WTC11 (cell line): ENCODE measurements around the gene PPP5C. TPM values are rescaled to one million over a fixed set of nuclear protein-coding genes. Genes with fewer than 3 reads are reported as not detected.

Experiments used
- ATAC-seq: fragments of 200-7000 bp; cut with Tn5 transposase; 2 replicates; pipeline ENCODE4 v1.10.0; 2021; ENCODE audit warnings: mild to moderate bottlenecking, moderate library complexity
- CTCF ChIA-PET: fragments of 300-600 bp; sonication (Branson Sonifier 250); formaldehyde crosslinking; loops from one replicate; lab custom pipeline; 2021; ENCODE audit warnings: antibody characterized with exemption; lab: Charles Lee
- POLR2A ChIA-PET: fragments of 350-600 bp; sonication (Branson Sonifier 250); formaldehyde crosslinking; loops from one replicate; lab custom pipeline; 2021; ENCODE audit warnings: antibody characterized with exemption; lab: Charles Lee
- DNase-seq: peaks from one replicate; pipeline ENCODE4 v3.0.0; 2021; ENCODE audit warnings: low spot score
- H3K27ac Mint-ChIP-seq: 2 replicates; pipeline ENCODE4 v1.8.0; 2021; ENCODE audit warnings: mixed read lengths
- H3K27me3 Mint-ChIP-seq: 2 replicates; pipeline ENCODE4 v1.8.0; 2021; ENCODE audit warnings: low read depth, mild to moderate bottlenecking, moderate library complexity, mixed read lengths
- H3K36me3 Mint-ChIP-seq: 2 replicates; pipeline ENCODE4 v1.8.0; 2021; ENCODE audit warnings: mixed read lengths
- H3K4me1 Mint-ChIP-seq: 2 replicates; pipeline ENCODE4 v1.8.0; 2022; ENCODE audit warnings: mixed read lengths
- H3K4me3 Mint-ChIP-seq: 2 replicates; pipeline ENCODE4 v1.8.0; 2021; ENCODE audit warnings: mild to moderate bottlenecking, moderate library complexity, mixed read lengths
- H3K9me3 Mint-ChIP-seq: 2 replicates; pipeline ENCODE4 v1.8.0; 2021; ENCODE audit warnings: mixed read lengths
- EMX1 ChIP-seq: fragments of 250-450 bp; sonication (Bioruptor Pico); IDR thresholded peaks from 2 replicates; pipeline ENCODE4 v1.8.0; 2021; ENCODE audit warnings: mild to moderate bottlenecking
- FOXK1 ChIP-seq: sonication (generic); formaldehyde crosslinking; IDR thresholded peaks from 2 replicates; pipeline ENCODE4 v1.8.0; 2022; ENCODE audit warnings: mild to moderate bottlenecking, moderate library complexity, missing genetic modification reagents
- IRF2 ChIP-seq: sonication (generic); formaldehyde crosslinking; IDR thresholded peaks from 2 replicates; pipeline ENCODE4 v1.8.0; 2022; ENCODE audit warnings: low read depth, missing genetic modification reagents, borderline replicate concordance
- MXD4 ChIP-seq: fragments of 250-450 bp; sonication (Bioruptor Pico); IDR thresholded peaks from 2 replicates; pipeline ENCODE4 v1.8.0; 2021; ENCODE audit warnings: mild to moderate bottlenecking, moderate library complexity, borderline replicate concordance
- NR2C2 ChIP-seq: sonication (generic); formaldehyde crosslinking; IDR thresholded peaks from 2 replicates; pipeline ENCODE4 v1.8.0; 2022; ENCODE audit warnings: mild to moderate bottlenecking, missing genetic modification reagents
- PRRX2 ChIP-seq: fragments of 250-450 bp; sonication (Bioruptor Pico); IDR thresholded peaks from 2 replicates; pipeline ENCODE4 v1.8.0; 2021; ENCODE audit warnings: mild to moderate bottlenecking
- SMAD4 ChIP-seq: sonication (generic); formaldehyde crosslinking; IDR thresholded peaks from 2 replicates; pipeline ENCODE4 v1.8.0; 2022; ENCODE audit warnings: mild to moderate bottlenecking, missing genetic modification reagents
- ZNF121 ChIP-seq: sonication (generic); formaldehyde crosslinking; IDR thresholded peaks from 2 replicates; pipeline ENCODE4 v1.8.0; 2023; ENCODE audit warnings: missing genetic modification reagents
- ZNF263 ChIP-seq: sonication (generic); formaldehyde crosslinking; IDR thresholded peaks from 2 replicates; pipeline ENCODE4 v1.8.1; 2022; ENCODE audit warnings: low read depth, mild to moderate bottlenecking, moderate library complexity, missing genetic modification reagents
- ZNF423 ChIP-seq: fragments of 250-450 bp; sonication (Bioruptor Pico); IDR thresholded peaks from 2 replicates; pipeline ENCODE4 v2.1.2; 2022; ENCODE audit warnings: mild to moderate bottlenecking, moderate library complexity
- total RNA-seq: library from RNA; stranded (reverse); gene quantifications from 3 replicates; pipeline ENCODE4 v1.2.3, GENCODE V29; 2021
- TF ChIP-seq, protein P1 (sequence below): sonication (generic); formaldehyde crosslinking; IDR thresholded peaks from 2 replicates; pipeline ENCODE4 v1.8.0; 2023; ENCODE audit warnings: mild to moderate bottlenecking, missing genetic modification reagents
- TF ChIP-seq, protein P2 (sequence below): fragments of 200-600 bp; IDR thresholded peaks from 2 replicates; pipeline ENCODE4 v1.8.0; 2022; ENCODE audit warnings: antibody characterized with exemption
- TF ChIP-seq, protein P3 (sequence below): sonication (generic); formaldehyde crosslinking; IDR thresholded peaks from 2 replicates; pipeline ENCODE4 v1.8.0; 2023; ENCODE audit warnings: missing genetic modification reagents, mild to moderate bottlenecking, borderline replicate concordance
- TF ChIP-seq, protein P4 (sequence below): fragments of 250-450 bp; sonication (Bioruptor Pico); IDR thresholded peaks from 2 replicates; pipeline ENCODE4 v1.9.0; 2021; ENCODE audit warnings: mild to moderate bottlenecking
- TF ChIP-seq, protein P5 (sequence below): fragments of 250-450 bp; sonication (Bioruptor Pico); IDR thresholded peaks from 2 replicates; pipeline ENCODE4 v1.9.0; 2021; ENCODE audit warnings: mild to moderate bottlenecking
- TF ChIP-seq, protein P6 (sequence below): fragments of 250-450 bp; sonication (Bioruptor Pico); IDR thresholded peaks from 2 replicates; pipeline ENCODE4 v2.1.2; 2022; ENCODE audit warnings: mild to moderate bottlenecking, moderate library complexity

The PPP5C gene
- total RNA-seq, 1 experiment from 2014 or later = 107 TPM

DNA sequence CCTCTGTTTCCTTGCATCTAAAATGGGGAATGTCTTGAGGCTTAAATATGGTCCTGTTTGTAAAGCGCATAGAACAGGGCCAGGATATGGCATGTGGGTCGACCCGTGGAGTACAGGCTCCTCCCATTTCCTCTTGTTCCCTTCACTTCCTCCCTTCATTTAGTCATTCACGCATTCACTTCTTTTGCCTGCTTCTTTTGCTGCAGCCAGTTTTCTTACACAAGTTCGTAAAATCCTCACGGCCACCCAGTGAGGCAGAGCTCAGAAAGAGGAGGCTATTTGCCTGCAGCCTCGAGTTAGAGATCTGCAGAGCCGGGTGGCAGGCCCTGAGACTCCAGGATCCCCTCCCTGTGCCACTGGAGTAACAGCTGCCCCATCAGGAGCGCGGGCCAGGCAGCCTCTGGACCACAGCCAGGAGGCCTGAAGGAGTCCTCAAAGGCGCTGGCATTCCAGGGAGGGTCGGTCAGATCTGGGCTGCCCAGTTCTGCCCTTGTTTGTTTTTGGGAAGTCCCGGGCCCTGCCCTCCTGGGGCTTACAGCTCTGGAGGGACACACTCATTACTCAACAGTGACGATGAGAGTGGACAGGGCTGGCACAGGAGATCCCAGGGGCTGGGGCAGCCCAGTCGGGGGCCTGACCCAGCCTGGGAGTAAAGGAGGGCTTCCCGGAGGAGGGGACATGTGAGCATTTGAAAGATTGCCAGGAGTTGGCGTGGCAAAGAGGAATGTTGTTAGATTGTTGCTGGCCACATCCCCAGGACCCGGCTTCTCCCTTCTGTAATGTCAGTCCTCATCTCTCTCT lies 4.6 kb downstream of the PPP5C start (continued):
- no peak for TF ChIP-seq PRRX2 (CRISPR knock-in tag)
- TF ChIP-seq ZNF263 (CRISPR knock-in tag) = no peak
- TF ChIP-seq, protein P1, sequence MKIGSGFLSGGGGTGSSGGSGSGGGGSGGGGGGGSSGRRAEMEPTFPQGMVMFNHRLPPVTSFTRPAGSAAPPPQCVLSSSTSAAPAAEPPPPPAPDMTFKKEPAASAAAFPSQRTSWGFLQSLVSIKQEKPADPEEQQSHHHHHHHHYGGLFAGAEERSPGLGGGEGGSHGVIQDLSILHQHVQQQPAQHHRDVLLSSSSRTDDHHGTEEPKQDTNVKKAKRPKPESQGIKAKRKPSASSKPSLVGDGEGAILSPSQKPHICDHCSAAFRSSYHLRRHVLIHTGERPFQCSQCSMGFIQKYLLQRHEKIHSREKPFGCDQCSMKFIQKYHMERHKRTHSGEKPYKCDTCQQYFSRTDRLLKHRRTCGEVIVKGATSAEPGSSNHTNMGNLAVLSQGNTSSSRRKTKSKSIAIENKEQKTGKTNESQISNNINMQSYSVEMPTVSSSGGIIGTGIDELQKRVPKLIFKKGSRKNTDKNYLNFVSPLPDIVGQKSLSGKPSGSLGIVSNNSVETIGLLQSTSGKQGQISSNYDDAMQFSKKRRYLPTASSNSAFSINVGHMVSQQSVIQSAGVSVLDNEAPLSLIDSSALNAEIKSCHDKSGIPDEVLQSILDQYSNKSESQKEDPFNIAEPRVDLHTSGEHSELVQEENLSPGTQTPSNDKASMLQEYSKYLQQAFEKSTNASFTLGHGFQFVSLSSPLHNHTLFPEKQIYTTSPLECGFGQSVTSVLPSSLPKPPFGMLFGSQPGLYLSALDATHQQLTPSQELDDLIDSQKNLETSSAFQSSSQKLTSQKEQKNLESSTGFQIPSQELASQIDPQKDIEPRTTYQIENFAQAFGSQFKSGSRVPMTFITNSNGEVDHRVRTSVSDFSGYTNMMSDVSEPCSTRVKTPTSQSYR (CRISPR knock-in tag) = no peak
- TF ChIP-seq, protein P2, sequence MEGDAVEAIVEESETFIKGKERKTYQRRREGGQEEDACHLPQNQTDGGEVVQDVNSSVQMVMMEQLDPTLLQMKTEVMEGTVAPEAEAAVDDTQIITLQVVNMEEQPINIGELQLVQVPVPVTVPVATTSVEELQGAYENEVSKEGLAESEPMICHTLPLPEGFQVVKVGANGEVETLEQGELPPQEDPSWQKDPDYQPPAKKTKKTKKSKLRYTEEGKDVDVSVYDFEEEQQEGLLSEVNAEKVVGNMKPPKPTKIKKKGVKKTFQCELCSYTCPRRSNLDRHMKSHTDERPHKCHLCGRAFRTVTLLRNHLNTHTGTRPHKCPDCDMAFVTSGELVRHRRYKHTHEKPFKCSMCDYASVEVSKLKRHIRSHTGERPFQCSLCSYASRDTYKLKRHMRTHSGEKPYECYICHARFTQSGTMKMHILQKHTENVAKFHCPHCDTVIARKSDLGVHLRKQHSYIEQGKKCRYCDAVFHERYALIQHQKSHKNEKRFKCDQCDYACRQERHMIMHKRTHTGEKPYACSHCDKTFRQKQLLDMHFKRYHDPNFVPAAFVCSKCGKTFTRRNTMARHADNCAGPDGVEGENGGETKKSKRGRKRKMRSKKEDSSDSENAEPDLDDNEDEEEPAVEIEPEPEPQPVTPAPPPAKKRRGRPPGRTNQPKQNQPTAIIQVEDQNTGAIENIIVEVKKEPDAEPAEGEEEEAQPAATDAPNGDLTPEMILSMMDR = no peak
- TF ChIP-seq MXD4 (CRISPR knock-in tag) = no peak
- no peak for TF ChIP-seq IRF2 (CRISPR knock-in tag)

DNA sequence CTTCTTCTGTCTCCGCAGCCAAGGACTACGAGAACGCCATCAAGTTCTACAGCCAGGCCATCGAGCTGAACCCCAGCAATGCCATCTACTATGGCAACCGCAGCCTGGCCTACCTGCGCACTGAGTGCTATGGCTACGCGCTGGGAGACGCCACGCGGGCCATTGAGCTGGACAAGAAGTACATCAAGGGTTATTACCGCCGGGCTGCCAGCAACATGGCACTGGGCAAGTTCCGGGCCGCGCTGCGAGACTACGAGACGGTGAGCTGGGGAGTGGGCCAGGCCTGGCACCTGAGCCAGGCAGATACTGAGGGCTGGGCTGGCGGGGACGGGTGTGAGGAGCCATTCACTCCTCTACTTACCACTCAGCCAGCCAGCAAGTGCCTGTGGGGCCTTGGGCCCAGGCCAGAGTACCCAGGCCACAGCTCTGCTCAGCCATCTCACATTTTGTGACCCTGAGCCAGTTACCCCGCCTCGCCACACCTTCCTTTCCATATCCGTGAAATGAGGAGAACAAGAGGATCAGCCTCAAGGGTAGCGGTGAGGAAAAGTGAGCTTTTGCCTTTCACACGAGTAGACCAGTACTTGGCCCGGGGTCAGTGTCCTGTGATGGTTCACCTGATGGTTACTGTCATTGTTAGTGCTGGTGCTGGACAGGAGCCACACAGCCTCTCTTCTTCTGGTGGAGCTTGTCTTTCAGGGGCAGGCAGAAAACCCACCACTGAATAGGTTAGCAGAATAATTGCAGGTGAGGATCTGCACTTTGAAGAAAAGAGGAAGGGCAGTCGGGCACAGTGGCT lies 7.0 kb downstream of the PPP5C start:
- H3K27me3 Mint-ChIP-seq = no peaks in the 10 kb centered on the region
- no peak overlapping the region for H3K27ac Mint-ChIP-seq
- H3K9me3 Mint-ChIP-seq = no peaks in the 10 kb centered on the region
- peaks cover 30% of the 10 kb centered on the region for H3K4me1 Mint-ChIP-seq
- ChIA-PET CTCF (interaction anchor here (0.5 to 2.0 kb wide), 3 partner anchors 18 to 53 kb away, joined by 3 to 9 read pairs (median 3); no protein-coding TSS in a partner anchor), POLR2A (no interaction called here)
- H3K36me3 Mint-ChIP-seq = peaks cover 45% of the 10 kb centered on the region
- no peak for DNase-seq
- ATAC-seq = no peak
- H3K4me3 Mint-ChIP-seq = no peak overlapping the region
- no peak for TF ChIP-seq NR2C2
- no peak for TF ChIP-seq SMAD4 (CRISPR knock-in tag)
- TF ChIP-seq FOXK1 (CRISPR knock-in tag) = no peak
- no peak for TF ChIP-seq ZNF423 (CRISPR knock-in tag)
- TF ChIP-seq, protein P3, sequence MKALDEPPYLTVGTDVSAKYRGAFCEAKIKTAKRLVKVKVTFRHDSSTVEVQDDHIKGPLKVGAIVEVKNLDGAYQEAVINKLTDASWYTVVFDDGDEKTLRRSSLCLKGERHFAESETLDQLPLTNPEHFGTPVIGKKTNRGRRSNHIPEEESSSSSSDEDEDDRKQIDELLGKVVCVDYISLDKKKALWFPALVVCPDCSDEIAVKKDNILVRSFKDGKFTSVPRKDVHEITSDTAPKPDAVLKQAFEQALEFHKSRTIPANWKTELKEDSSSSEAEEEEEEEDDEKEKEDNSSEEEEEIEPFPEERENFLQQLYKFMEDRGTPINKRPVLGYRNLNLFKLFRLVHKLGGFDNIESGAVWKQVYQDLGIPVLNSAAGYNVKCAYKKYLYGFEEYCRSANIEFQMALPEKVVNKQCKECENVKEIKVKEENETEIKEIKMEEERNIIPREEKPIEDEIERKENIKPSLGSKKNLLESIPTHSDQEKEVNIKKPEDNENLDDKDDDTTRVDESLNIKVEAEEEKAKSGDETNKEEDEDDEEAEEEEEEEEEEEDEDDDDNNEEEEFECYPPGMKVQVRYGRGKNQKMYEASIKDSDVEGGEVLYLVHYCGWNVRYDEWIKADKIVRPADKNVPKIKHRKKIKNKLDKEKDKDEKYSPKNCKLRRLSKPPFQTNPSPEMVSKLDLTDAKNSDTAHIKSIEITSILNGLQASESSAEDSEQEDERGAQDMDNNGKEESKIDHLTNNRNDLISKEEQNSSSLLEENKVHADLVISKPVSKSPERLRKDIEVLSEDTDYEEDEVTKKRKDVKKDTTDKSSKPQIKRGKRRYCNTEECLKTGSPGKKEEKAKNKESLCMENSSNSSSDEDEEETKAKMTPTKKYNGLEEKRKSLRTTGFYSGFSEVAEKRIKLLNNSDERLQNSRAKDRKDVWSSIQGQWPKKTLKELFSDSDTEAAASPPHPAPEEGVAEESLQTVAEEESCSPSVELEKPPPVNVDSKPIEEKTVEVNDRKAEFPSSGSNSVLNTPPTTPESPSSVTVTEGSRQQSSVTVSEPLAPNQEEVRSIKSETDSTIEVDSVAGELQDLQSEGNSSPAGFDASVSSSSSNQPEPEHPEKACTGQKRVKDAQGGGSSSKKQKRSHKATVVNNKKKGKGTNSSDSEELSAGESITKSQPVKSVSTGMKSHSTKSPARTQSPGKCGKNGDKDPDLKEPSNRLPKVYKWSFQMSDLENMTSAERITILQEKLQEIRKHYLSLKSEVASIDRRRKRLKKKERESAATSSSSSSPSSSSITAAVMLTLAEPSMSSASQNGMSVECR (CRISPR knock-in tag) = no peak
- TF ChIP-seq, protein P1 (CRISPR knock-in tag) = no peak
- TF ChIP-seq EMX1 (CRISPR knock-in tag) = no peak
- TF ChIP-seq, protein P4, sequence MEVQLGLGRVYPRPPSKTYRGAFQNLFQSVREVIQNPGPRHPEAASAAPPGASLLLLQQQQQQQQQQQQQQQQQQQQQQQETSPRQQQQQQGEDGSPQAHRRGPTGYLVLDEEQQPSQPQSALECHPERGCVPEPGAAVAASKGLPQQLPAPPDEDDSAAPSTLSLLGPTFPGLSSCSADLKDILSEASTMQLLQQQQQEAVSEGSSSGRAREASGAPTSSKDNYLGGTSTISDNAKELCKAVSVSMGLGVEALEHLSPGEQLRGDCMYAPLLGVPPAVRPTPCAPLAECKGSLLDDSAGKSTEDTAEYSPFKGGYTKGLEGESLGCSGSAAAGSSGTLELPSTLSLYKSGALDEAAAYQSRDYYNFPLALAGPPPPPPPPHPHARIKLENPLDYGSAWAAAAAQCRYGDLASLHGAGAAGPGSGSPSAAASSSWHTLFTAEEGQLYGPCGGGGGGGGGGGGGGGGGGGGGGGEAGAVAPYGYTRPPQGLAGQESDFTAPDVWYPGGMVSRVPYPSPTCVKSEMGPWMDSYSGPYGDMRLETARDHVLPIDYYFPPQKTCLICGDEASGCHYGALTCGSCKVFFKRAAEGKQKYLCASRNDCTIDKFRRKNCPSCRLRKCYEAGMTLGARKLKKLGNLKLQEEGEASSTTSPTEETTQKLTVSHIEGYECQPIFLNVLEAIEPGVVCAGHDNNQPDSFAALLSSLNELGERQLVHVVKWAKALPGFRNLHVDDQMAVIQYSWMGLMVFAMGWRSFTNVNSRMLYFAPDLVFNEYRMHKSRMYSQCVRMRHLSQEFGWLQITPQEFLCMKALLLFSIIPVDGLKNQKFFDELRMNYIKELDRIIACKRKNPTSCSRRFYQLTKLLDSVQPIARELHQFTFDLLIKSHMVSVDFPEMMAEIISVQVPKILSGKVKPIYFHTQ (CRISPR knock-in tag) = no peak
- TF ChIP-seq ZNF121 = no peak
- TF ChIP-seq, protein P5, sequence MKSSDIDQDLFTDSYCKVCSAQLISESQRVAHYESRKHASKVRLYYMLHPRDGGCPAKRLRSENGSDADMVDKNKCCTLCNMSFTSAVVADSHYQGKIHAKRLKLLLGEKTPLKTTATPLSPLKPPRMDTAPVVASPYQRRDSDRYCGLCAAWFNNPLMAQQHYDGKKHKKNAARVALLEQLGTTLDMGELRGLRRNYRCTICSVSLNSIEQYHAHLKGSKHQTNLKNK (CRISPR knock-in tag) = no peak
- TF ChIP-seq, protein P6, sequence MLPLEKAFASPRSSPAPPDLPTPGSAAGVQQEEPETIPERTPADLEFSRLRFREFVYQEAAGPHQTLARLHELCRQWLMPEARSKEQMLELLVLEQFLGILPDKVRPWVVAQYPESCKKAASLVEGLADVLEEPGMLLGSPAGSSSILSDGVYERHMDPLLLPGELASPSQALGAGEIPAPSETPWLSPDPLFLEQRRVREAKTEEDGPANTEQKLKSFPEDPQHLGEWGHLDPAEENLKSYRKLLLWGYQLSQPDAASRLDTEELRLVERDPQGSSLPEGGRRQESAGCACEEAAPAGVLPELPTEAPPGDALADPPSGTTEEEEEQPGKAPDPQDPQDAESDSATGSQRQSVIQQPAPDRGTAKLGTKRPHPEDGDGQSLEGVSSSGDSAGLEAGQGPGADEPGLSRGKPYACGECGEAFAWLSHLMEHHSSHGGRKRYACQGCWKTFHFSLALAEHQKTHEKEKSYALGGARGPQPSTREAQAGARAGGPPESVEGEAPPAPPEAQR = no peak
- TF ChIP-seq PRRX2 (CRISPR knock-in tag) = no peak
